WERI-Rb-1 (cell line): ENCODE data around the gene SLC1A3.

Experiments used
- DNase-seq: peaks from one replicate; pipeline ENCODE4 v3.0.0-alpha.2; 2020
- H3K27ac ChIP-seq: fragments of 250-450 bp; sonication (Bioruptor Pico); 2 replicates; pipeline ENCODE4 v1.5.1; 2020; ENCODE audit warnings: mild to moderate bottlenecking, moderate library complexity
- H3K27me3 ChIP-seq: fragments of 250-450 bp; sonication (Bioruptor Pico); 2 replicates; pipeline ENCODE4 v1.5.1; 2021; ENCODE audit warnings: mild to moderate bottlenecking, low read depth, moderate library complexity; ENCODE audit not compliant: insufficient read depth, severe bottlenecking
- H3K36me3 ChIP-seq: fragments of 250-450 bp; sonication (Bioruptor Pico); 2 replicates; pipeline ENCODE4 v1.5.1; 2020; ENCODE audit warnings: mild to moderate bottlenecking, moderate library complexity
- H3K4me3 ChIP-seq: 2 replicates; pipeline ENCODE4 v1.5.1; 2011; ENCODE audit warnings: low read depth, mild to moderate bottlenecking, control low read depth, low read length
- H3K9me3 ChIP-seq: fragments of 250-450 bp; sonication (Bioruptor Pico); 2 replicates; pipeline ENCODE4 v1.5.1; 2021; ENCODE audit warnings: mild to moderate bottlenecking, moderate library complexity; ENCODE audit not compliant: severe bottlenecking
- TF ChIP-seq, protein P1 (sequence below): IDR thresholded peaks from 2 replicates; pipeline ENCODE4 v1.5.1; 2011; ENCODE audit warnings: low read depth, mild to moderate bottlenecking, control low read depth, inconsistent platforms, low read length

Gene SLC1A3

DNA sequence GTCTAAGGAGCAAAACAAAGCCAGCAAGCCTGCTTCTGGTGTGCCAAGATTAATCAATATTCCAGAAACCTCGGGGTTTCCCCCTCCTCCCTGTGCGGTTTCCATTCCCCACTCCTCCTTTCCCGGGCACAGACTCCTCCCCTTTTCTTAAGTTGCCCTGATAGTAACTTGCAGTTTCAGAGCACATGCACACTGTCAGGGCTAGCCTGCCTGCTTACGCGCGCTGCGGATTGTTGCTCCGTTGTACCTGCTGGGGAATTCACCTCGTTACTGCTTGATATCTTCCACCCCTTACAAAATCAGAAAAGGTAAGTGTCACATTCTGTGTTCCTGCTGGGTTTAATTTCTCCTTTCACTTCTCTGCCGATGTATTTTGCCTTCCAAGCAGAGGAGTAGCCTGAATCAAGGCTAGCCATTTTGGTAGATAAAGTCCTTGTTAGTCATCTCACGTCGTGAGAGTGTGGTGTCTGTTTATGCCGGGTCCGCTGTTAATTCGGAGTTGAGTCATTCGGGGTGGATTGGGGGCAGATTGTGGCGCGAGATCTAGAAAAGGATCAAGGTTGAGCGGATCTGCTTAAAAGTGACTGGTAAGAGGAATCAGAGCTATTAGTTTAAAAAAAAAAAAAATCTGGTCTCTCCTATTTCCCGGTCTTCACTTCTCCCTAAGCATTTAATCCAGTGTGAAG, at the start of gene SLC1A3:
TSS of gene SLC1A3 (plus strand) at position 179 of the 686 bp plus-strand sequence. CDS start 1,818 bp downstream, outside the sequence.
- Histone ChIP-seq H3K27ac (peak within 1 kb of the TSS; percentile 90), H3K9me3 (no peaks in the 10 kb centered on the region), H3K36me3 (peaks cover 11% of the 10 kb centered on the region), H3K27me3 (no peaks in the 10 kb centered on the region), H3K4me3 (peak within 1 kb of the TSS; percentile 80)
- DNase-seq: peak; percentile 85
- TF ChIP-seq, protein P1, sequence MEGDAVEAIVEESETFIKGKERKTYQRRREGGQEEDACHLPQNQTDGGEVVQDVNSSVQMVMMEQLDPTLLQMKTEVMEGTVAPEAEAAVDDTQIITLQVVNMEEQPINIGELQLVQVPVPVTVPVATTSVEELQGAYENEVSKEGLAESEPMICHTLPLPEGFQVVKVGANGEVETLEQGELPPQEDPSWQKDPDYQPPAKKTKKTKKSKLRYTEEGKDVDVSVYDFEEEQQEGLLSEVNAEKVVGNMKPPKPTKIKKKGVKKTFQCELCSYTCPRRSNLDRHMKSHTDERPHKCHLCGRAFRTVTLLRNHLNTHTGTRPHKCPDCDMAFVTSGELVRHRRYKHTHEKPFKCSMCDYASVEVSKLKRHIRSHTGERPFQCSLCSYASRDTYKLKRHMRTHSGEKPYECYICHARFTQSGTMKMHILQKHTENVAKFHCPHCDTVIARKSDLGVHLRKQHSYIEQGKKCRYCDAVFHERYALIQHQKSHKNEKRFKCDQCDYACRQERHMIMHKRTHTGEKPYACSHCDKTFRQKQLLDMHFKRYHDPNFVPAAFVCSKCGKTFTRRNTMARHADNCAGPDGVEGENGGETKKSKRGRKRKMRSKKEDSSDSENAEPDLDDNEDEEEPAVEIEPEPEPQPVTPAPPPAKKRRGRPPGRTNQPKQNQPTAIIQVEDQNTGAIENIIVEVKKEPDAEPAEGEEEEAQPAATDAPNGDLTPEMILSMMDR: no peak

DNA sequence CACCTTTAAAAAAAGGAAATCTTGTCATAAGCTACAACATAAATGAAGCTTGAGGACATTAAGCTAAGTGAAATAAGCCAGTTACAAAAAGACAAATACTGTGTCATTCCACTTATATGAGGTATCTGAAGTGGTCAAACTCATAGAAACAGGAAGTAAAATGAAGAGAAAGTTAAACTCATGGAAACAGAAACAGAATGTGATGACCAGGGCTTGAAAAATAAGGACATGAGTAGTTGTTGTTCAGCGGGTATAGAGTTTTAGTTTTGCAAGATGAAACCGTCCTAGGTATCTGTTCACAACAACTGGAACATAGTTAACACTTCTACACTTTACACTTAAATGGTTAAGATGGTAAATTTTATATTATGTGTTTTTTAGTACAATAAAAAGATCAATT, 47.8 kb upstream of the SLC1A3 start:
- H3K27ac ChIP-seq: no peak overlapping the region
- no peak overlapping the region for H3K4me3 ChIP-seq
- TF ChIP-seq, protein P1: no peak
- no peaks in the 10 kb centered on the region for H3K27me3 ChIP-seq
- peaks cover 3% of the 10 kb centered on the region for H3K9me3 ChIP-seq
- DNase-seq: no peak
- no peaks in the 10 kb centered on the region for H3K36me3 ChIP-seq

DNA sequence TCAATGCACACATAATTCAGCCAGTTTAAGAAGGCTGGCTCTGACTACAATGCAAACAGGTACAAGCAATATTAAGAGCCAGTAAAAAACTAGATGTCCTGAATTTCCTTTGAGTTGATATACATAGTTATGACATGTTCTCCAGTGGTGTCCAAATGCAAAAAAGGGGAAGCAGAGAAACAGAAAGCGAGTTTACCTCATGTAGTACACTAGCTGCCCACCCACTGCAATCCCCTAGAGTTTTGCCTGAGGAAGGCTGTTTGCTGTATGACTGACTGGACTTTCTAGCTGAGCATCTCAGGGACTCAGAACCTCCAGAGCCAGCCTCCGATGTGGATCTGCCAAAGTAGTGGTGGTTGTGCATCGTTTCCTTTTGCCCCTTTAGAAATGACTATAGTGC, 44.8 kb upstream of the SLC1A3 start:
- TF ChIP-seq, protein P1: no peak
- Histone ChIP-seq H3K27me3 (no peaks in the 10 kb centered on the region), H3K9me3 (no peaks in the 10 kb centered on the region), H3K36me3 (no peaks in the 10 kb centered on the region), H3K4me3 (no peak overlapping the region), H3K27ac (no peak overlapping the region)
- no peak for DNase-seq

DNA sequence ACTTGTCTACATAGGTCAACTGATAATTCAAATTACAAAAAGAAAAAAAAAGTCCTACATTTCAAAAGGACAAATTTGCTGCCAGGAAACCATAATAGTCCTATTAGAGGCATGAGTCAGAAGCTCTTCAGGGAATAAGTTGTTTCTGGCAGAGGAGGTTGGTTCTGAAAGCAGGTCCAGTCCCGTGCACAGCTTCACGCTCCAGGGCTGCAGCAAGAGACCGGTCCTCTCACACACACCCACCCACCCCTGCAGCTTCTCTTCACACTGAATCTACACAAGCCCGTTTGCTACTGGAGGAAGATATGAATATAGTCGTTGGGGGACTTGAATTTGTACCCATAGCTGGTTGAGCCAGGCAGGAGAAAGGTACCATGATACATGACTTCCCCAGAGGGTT, 36.9 kb upstream of the SLC1A3 start:
- Histone ChIP-seq H3K36me3 (no peaks in the 10 kb centered on the region), H3K27ac (no peak overlapping the region), H3K4me3 (no peak overlapping the region), H3K27me3 (no peaks in the 10 kb centered on the region), H3K9me3 (no peaks in the 10 kb centered on the region)
- TF ChIP-seq, protein P1: no peak
- no peak for DNase-seq

DNA sequence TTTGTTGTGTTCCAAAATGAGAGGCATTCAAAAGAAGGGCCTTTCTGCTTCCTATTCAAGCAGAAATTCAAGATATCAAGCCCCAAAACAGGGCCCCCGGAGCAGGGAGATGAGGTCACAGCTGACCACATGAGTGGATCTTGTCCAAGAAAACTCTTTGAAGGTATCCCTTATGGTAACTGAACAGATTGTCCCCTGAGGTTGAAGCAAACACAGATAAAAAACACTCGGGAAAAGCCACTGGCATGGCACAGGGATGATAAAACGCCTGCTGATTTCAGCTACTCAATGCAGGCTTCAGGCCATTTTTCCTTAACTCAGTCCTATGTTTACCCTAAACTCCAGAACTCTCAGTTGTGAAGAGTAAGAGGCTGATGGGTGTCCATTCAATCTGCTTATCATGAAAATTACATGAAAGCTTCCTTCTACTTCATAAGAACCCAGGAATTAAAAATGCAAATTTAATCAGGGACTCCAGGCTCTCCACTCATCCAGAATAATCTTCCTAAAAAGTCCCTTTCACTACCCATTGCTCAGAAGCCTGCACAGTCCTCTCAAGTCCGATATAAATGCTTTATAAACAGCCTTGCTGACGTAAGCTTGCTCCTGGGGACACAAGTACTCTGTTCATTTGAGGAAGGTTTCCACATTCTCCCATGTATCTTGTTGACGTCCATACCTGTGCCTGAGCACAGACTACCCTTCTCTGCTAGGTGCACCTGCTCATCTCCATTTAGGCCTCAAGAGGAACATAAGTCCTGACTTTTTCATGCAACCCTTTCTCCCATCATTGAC, 35.9 kb upstream of the SLC1A3 start:
- DNase-seq: no peak
- Histone ChIP-seq H3K9me3 (no peaks in the 10 kb centered on the region), H3K27me3 (no peaks in the 10 kb centered on the region), H3K36me3 (no peaks in the 10 kb centered on the region), H3K4me3 (no peak overlapping the region), H3K27ac (no peak overlapping the region)
- TF ChIP-seq, protein P1: no peak
